ENCODE measurements around the gene SEMA6A.
A peak's percentile ranks its signal among the peaks of the same experiment; 100 is the strongest.

SEMA6A gene

DNA sequence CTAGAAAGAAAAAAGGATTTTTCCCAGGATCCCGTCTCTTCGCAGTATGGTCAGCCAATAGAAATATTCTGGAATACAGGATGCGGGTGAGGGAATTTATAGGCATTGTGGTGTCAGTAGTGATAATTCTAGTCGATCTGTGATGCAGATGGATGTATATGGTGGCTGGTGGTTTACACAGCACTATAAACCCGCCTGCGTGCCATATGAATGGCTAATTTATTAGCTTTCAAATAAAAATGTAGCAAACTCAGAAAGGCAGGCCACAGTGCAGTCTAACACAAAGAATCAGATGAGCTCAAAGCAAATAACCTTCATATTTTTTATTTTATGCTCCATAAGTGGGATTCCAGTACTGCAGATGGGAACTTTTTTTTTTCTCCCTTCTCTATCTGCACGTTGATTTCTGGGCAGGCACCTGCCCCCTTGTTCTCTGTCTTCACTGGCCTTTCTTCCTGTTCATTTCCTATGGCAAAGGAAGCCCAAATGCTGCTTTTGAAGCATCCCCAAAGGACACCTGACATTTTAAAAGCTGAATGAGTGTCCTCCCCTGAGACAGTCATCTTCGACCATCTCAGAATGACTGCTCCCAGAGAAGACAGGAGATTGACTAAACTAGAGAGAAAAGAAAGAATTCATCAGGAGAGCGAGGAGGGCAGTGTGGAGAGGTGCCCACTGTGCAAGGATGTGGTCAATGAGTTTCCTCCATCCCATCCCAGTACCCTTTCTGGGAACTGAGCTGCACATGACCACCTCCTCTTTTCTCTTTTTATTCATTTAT, 52.1 kb downstream of the SEMA6A start:
- DNase-seq = no peak

- DNase-seq = no peak
Measured at GRCh38 chr5:116521173-116521872, 53.3 kb downstream of the SEMA6A start.

DNA sequence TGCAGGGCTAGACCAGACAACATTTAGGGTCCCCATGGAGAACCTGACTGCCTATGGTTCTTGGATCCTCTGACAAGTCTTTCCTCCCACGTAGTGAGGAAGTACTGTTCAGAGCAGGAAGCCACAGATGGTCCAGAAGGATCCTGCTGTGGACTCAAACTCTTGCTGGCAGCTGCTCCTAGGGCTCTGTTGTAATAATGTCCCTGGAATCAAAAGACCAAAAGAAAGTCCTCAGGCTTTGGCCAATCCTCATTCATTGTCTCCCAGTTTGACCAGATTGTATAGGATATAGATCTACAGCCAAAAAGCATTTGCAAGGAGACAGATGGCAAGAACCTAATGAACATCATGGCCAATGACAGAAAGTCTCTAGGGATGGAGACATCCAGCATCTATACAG, 53.9 kb downstream of the SEMA6A start:
- no peak for DNase-seq

DNA sequence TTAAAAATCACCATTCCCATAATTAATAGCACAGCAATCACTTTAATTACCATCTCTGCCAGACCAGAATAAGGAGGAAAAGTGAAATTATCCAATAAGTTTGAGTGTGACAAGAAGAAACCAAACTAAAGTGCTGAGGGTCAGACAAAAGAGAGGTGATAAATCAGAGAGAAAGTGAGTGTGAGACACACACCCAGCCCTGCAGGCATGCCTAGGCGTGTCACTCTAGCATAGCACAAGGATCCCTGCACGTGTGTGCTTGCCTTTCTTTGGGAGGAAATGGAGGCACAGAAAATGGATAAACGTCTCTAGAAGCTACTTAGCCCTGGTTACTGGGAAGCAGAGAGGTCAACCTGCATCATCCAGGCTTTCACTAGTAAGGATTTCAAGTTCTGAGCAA, 56.2 kb downstream of the SEMA6A start:
- no peak for DNase-seq

GRCh38 chr5:116517488-116517887, 57.1 kb downstream of the SEMA6A start:
- DNase-seq = no peak

GRCh38 chr5:116516021-116516420, 58.6 kb downstream of the SEMA6A start:
- DNase-seq = no peak

- DNase-seq = no peak
Measured at GRCh38 chr5:116514421-116514970, 60.1 kb downstream of the SEMA6A start.

DNA sequence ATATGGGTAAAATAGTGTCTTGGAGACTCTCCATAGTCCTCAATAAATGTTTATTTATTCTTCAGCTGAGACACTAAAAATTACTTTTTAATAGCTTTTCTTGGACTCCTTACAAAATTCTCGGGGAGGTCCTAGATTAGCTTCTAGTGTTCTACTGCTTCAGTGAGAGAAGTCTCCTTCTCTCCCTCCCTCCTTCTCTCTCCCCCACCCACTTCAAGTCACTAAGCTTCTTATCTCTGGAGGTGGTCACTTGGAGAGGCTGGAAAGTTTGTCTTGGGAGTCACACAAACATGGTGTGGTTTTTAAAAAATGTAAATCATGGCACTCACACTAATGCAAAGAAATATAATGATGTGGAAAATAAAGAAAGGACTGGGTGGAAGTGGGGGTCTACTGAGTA, 64.1 kb downstream of the SEMA6A start:
- no peak for DNase-seq

GRCh38 chr5:116509483-116510244, 65.0 kb downstream of the SEMA6A start:
- DNase-seq = no peak

GRCh38 chr5:116508835-116509234, 65.8 kb downstream of the SEMA6A start:
- DNase-seq = no peak

DNA sequence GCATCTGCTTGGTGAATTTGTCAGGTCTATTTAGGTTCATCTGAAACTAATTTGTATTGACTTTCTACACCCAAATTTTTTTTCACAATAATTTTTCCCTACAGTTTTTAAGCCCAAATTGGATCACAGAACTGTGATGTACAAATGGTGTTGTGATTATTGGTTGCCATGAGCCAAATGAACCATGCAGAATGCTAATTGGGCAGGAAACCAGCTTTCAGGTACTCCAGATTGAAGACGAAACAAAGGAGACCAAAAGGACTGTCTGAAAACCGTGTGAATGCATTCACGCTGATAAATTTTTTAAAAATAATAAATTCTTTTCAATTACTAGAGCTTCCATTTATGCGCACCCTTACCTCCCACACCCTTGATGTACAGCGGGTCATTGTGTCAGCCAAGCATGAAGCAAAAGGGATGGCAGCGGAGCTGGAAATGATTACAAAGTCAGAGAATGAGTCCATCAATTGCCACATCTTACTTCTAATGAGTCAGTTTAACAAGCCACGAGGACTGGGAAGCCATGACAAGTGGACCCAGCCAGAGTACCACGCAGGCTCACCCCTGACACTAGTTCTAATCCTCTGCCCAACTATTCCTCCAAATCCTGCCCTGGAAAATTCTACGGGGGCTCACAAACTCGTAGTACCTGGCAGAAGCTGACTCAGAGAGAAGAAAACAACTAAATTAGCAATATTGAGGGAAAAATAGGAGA, 66.5 kb downstream of the SEMA6A start:
- DNase-seq = no peak

GRCh38 chr5:116507051-116507537, 67.5 kb downstream of the SEMA6A start:
- no peak for DNase-seq

DNA sequence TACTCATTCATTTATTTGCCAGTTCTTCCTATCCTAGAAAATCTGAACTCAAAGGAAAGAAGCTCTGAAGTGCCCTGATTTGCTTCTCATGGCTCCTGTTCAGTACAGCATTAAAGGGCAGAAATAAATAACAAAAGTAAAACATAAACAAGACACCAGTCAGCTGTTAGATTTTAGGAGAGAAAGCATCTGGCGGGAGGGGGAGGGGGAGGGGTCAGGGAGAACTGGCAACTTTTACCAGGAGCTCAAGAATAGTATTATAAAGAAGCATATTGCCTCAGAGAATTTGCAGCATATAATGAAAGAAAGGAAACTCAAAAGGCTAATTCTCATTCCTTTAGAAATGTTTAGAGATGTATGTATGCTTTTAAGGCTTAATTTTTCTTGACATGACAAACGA, 68.1 kb downstream of the SEMA6A start:
- DNase-seq = no peak

- DNase-seq = no peak
Measured at GRCh38 chr5:116504593-116505166, 69.9 kb downstream of the SEMA6A start.

- DNase-seq = no peak
Measured at GRCh38 chr5:116502616-116503015, 72.0 kb downstream of the SEMA6A start.

GRCh38 chr5:116502138-116502537, 72.5 kb downstream of the SEMA6A start:
- no peak for DNase-seq

- no peak for DNase-seq
Measured at GRCh38 chr5:116498503-116499048, 76.0 kb downstream of the SEMA6A start.

DNA sequence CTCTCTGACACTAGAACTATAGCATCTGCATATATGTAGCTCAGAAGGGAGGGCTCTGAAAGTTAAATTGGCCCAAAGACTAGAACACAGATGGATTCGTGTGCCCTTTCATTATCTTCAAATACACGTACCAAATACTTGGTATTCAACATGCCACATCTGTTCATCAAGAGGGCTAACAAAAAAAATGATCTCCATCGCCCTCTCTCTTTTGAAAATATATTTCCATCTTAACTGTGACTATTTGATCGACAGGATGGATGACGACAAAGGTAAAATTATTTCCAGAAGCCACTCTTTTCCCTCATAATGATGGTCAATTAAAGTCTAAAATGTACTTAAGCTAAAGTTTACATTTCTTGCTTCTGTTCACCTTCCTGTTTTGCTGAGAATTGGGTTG, 77.0 kb downstream of the SEMA6A start:
- DNase-seq = no peak

DNA sequence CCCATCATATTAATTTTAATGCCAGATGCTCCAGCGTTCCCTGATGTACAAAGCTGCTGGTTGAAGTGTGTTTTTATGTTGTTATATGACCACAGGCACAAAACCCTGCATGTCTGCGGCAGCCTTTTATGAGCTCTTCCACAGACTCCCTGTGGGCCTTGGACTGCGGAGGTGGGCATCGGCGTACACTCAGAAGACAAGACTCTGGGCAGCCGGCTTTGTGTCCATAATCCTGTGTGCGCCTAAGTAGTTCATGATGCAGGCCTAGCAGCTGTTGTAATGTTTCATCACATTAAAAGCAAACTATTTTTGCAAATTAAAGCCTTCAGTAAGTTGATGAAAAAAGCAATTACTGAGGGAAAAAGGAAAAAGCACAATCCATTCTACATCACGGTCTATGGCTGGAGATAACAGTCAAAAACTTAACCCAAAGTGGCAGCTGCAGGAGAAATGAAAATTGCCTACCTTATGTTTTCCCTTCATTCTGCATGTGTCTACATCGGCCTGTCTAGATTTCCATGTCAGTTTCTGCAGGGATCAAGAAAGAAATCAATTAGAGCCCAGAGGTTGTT, 78.8 kb downstream of the SEMA6A start:
- DNase-seq = peak; percentile 65

- DNase-seq = peak; percentile 82
Measured at GRCh38 chr5:116494784-116495450, 79.7 kb downstream of the SEMA6A start.

GRCh38 chr5:116492776-116493175, 81.8 kb downstream of the SEMA6A start:
- DNase-seq = no peak

Measured in DMS79 (cell line).